NCI-H1105 (cell line): ENCODE data around the gene PIP5K1B.
A peak's percentile ranks its signal among the peaks of the same experiment; 100 is the strongest.

Experiments
- DNase-seq: peaks from one replicate; lab custom pipeline; 2025; lab: John Stamatoyannopoulos, UW

PIP5K1B gene

GRCh38 chr9:68991457-68991856 is 286.4 kb downstream of the PIP5K1B start:
- DNase-seq: no peak

DNA sequence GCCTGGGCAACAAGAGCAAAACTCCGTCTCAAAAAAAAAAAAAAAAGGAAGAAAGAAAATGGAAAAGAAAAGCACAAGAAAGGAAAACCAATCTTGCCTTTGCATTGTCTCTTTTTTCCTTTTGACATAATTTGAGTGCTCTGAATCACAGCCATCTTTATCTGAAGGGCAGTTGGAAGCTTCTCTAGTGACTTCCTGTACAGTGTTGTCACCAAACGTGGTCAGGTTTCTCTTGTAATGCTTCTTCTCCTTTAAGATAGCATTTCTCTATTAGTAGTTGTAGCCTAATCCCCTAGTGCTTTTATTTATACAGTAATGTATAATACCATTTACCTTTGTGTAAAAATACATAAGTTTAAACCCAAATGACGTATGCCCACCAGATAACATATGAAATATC is 290.7 kb downstream of the PIP5K1B start:
- DNase-seq: no peak

DNA sequence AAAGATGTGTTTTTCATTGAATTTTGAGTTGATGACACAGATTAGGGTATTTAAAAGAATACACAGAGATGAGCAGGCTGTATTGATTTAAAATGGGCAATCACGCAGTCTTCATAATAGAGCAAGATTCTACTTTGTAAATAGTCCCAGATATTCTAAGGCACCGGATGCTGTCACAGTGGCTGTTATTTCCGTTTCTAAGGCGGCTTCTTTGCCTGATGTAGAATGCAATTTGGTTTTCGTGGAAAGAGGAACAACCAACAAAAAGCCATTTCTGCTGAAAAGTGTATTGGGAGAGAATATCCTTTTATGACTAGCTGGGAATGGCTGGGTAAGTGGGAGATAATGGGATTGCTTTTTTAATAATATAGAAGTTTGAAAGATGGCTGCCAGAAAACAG is 291.4 kb downstream of the PIP5K1B start:
- DNase-seq: no peak

DNA sequence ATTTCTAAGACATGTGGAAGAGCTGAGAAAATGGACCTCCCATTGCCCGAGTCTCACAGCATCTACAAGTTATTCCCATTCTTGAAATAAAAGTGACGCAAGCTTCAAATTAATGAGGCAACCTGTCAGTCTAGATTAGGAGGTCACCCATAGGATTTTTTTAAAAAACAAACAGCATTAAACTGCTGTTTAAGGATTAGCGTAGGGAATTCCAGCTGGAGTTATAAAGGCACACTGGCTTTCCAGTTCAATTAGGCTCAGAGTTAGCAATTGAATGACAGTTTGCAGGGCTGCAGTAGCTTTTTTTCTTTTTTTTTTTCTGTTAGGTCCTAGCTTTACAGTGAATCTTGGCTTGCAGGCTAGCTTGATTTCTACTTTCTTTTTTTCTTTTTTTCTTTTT is 292.6 kb downstream of the PIP5K1B start:
- no peak for DNase-seq

GRCh38 chr9:68998385-68998784 is 293.3 kb downstream of the PIP5K1B start:
- no peak for DNase-seq

- no peak for DNase-seq
Measured at GRCh38 chr9:68998812-68999211, 293.8 kb downstream of the PIP5K1B start.

DNA sequence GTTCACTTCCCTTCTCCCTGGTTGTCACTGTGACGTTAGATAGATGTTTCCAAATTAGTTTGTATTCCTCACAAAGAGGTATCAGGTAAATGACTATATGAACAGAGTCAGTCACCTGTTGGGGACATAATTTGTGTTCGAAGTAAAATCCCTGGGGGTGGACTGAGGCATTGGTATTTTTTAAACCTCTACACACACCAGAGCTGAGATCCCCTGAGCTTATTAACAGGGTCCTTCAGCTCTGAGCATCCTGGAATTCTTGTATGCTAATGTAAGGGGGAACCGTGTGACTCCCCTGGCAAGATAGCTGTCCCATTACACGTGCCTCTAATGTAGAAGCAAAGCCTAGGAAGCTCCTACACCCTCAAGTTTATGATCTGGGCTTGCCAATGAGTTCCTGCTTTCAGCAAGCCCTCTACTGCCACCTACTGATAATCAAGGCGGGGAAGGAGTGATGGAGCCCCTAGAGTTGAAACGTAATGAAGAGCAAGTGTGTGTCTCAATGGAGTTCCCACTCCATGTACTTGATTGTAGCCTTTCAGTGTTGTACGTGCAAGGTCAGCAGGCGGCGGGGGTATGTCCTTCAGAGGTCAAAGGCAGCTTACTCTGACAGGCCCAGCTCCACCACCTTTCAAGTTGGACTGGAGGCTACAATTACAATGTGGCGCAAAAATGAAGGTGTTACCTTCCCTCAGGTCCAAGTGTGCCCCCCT is 294.5 kb downstream of the PIP5K1B start:
- DNase-seq: peak; percentile 52

DNA sequence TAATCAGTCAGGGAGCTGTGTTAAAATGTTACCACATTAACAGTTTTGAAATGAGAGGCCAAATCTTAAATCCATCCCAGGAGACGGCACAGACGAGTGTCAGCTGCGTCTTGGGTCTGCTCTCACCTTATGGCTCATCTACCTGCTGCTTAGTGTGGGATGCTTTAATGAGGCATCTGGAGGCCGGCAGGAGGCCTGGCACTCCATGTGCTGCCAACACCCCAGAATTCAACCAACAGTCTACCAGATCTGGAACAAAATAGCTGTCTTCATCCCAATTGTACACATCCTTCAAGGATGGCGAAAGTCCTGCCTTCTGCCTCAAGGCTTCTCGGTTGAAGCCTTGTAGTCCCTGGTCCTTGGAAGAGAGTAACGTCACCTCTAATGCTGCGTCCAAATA is 296.9 kb downstream of the PIP5K1B start:
- no peak for DNase-seq

DNA sequence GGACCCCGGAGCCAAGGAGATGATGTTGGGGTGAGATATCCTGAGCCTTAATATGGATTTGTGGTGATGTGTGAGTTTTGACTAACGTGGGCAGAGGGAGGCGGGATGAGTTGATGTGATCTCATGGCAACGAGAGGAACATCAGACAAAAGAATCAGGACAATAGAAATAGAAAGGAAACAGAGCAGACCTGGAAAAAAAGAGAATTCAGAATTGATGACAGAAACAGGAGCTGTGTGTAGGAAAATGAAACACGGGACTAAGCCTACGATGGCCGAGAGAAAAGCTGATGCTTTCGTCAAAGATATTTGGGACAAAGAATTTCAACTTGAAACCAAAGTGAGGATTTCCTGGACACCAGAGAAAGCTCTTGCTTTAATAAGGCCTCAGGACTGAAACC is 298.0 kb downstream of the PIP5K1B start:
- DNase-seq: no peak

DNA sequence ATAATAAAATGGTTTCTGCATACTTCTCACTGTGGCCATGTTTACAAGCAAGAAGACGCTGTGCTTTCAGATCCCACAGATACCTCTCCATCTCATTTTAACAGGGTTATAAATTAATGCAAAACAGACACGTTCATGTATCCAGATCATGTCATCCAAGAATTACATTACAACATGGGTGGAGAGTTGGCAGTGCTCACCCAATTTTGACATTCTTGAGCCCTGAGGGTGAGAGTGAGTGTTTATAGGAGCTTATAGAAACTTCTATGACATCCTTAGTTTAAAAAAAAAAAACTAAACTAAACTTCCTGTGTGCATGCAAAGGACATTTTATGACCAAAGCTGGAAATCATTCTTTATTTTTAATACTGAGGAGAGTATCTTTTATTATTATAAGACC is 299.8 kb downstream of the PIP5K1B start:
- no peak for DNase-seq

GRCh38 chr9:69009708-69010107 is 304.7 kb downstream of the PIP5K1B start:
- DNase-seq: no peak

GRCh38 chr9:69012696-69013381 is 307.8 kb downstream of the PIP5K1B start:
- no peak for DNase-seq

GRCh38 chr9:69013382-69013727 is 308.3 kb downstream of the PIP5K1B start:
- no peak for DNase-seq

DNA sequence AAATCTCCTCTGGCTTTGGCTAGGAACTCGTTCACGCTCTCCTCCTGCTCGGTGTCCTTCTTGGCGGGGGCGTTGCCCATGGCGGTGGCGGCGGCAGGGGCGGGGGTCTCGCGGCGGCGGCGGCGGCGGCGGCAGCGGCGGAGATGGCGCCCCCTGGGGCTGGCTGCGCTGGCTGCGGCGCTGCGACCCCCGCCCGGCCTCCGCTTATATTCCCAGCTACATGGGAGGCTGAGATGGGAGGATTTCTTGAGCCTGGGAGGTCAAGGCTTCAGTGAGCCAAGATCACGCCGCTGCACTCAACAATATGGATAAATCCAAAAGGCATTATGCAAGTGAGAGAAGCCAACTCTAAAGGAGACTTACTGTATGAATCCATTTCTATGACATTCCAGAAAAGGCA is 309.0 kb downstream of the PIP5K1B start, which contains the start of gene PRKACG:
TSS of gene PRKACG (minus strand) at position 101 of the 400 bp plus-strand sequence. CDS start at position 80, 21 bp downstream.
- no peak for DNase-seq

DNA sequence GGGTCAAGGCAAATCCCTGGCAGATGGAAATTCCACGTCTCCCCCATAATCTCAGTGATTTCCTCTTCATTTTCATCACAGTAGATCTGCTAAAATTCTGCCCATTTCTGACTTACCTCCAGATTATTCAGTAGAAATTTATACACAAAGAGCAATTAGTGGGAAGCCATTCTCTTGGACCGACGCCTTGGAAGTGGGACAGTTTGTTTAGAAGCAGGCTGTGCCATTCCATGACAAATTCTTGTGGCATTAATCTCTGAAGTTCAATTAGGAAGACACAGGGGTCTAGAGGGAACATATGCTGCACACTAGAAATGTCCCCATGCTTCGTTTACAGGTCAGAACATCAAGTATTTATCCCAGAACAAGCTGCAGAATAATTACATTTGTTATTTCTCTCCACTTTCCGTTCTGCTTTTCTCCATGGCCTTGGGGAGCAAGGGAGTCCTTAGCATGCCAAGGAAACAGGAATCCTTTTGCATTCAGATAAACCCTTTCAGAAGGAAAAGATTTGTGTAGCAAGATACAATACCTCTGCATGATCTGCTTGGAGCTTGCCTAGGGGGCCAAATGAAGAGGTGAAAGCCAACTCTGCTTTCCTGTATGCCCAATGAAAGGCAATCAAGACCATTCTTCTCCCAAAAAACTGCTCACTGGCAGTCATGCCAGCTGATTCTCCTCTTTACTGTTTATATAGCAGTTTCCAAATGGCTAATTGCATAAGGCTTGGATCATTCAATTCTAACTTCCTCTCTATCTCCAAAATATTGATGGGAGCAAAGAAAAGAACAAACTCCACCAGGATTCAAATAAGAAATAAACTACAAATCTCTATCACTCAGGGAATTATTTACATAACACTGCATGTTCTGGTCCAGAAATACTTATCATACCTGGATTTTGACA is 311.4 kb downstream of the PIP5K1B start:
- DNase-seq: no peak

- DNase-seq: no peak
Measured at GRCh38 chr9:69018737-69019136, 313.7 kb downstream of the PIP5K1B start.

- DNase-seq: no peak
Measured at GRCh38 chr9:69019808-69020207, 314.8 kb downstream of the PIP5K1B start.

- no peak for DNase-seq
Measured at GRCh38 chr9:69020301-69021145, 315.5 kb downstream of the PIP5K1B start.

DNA sequence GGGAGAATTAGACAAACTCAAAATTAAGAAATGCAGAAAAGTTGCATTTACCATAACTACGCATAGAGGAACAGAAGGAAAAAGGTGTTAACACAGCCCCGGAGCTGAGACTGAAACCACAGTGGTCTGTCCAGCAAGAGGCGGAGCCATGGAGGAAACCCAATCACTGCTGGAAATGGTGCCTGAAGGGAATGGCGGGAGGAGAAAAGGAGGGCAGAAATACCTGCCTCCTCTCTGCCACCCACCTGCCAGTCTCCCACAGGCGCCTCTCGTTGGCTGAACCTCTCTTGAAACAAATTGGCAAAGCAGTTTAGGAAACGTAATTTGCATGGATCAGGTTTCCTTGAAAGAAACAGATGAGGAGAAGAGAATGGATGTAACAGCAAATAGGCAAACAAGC is 318.6 kb downstream of the PIP5K1B start:
- DNase-seq: peak; percentile 76

DNA sequence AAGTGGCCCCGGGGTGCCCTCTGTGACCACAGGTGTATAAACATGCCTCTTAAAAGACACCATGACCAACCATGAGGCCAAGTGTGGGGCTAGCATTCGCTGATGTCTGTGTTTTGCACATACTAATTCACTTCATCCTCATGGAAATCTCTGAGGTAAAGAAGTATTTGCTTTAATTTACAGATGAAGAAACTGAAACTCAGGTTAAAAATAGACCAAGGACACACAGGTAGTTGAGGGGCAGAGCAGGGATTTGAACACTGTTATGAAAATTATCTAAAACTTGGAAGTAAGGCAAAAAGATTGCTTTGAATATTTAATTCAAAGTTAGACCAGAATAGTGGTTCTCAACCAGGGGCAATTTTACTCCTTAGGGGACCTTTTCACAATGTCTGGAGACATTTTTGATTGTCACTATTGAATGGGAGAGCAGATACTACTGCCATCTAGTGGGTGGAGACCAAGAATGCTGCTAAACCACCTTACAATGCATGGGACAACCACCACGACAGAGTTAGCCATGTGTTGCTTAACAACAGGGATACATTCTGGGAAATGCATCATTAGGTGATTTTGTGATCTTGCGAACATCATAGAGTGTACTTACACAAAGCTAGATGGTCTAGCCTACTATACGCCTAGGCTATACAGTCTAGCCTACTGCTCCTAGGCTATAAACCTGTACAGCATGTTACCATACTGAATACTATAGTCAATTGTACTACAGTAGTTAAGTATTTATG is 322.5 kb downstream of the PIP5K1B start:
- DNase-seq: peak; percentile 39

DNA sequence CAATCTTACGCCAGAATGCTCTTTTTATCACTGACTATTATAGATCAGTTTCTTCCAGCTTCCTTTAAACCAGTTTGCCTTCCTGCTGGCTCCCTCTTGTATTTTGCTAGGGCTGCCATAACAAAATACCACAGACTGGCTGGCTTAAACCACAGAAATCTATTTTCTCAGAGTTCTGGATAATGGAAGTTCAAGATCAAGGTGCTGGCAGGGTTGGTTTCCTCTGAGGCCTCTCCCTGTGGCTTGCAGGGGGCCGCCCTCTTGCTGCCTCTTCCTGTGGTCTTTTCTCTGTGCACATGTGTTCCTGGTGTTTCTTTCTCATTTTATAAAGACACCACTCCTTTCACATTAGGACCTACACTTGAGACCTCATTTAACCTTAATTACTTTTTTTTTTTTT is 323.7 kb downstream of the PIP5K1B start:
- DNase-seq: no peak
